Caco-2 (cell line): ENCODE results near the gene DDX28. TPM values are rescaled to one million over a fixed set of nuclear protein-coding genes. Genes with fewer than 3 reads are reported as not detected.
"Not testable (repeated sequence)": the region's sequence is repeated elsewhere in the genome, so short reads cannot be mapped to it uniquely, and the experiment has no call there.

Experiments used
- BruUV-seq: library from RNA; stranded (reverse); fragments of 400-500 nt; replicated peaks from 2 replicates; lab custom pipeline; 2021; lab: Mats Ljungman, UMichigan
- CTCF ChIA-PET: fragments of 300-600 bp; sonication (Branson Sonifier 250); formaldehyde crosslinking; loops from one replicate; lab custom pipeline; 2022; ENCODE audit warnings: antibody characterized with exemption; lab: Charles Lee
- POLR2A ChIA-PET: fragments of 300-600 bp; sonication (Branson Sonifier 250); formaldehyde crosslinking; loops from one replicate; lab custom pipeline; 2022; ENCODE audit warnings: antibody characterized with exemption; lab: Charles Lee
- DNase-seq, 2 experiments: peaks; one replicate each; pipeline versions ENCODE4 v3.0.0 to v3.0.0-alpha.2; 2020 to 2022
- H3K27me3 ChIP-seq: replicated peaks from 2 replicates; pipeline ENCODE4 v1.6.0; 2011; ENCODE audit warnings: low read length; ENCODE audit not compliant: control insufficient read depth, insufficient read depth
- H3K36me3 ChIP-seq: 2 replicates; pipeline ENCODE4 v1.5.1; 2011; ENCODE audit warnings: low read length; ENCODE audit not compliant: control insufficient read depth, insufficient read depth
- H3K4me1 ChIP-seq: fragments of 250-450 bp; sonication (Bioruptor Pico); 2 replicates; pipeline ENCODE4 v1.5.1; 2020; ENCODE audit warnings: mild to moderate bottlenecking
- H3K4me3 ChIP-seq: 2 replicates; pipeline ENCODE4 v1.5.1; 2011; ENCODE audit warnings: low read depth, mild to moderate bottlenecking, control low read depth, low read length
- H3K9me3 ChIP-seq: fragments of 250-450 bp; sonication (Bioruptor Pico); 2 replicates; pipeline ENCODE4 v1.5.1; 2020; ENCODE audit warnings: mild to moderate bottlenecking, moderate library complexity
- H3K27ac Mint-ChIP-seq: one replicate; pipeline ENCODE4 v1.8.0; 2022; ENCODE audit warnings: mixed read lengths; ENCODE audit not compliant: unreplicated experiment
- H3K27me3 Mint-ChIP-seq: one replicate; pipeline ENCODE4 v1.8.0; 2022; ENCODE audit warnings: mixed read lengths; ENCODE audit not compliant: insufficient read depth, unreplicated experiment
- H3K36me3 Mint-ChIP-seq: one replicate; pipeline ENCODE4 v1.8.0; 2022; ENCODE audit warnings: mild to moderate bottlenecking, mixed read lengths; ENCODE audit not compliant: insufficient read depth, unreplicated experiment
- H3K4me1 Mint-ChIP-seq: one replicate; pipeline ENCODE4 v1.8.0; 2022; ENCODE audit warnings: low read depth, mixed read lengths; ENCODE audit not compliant: unreplicated experiment
- H3K4me3 Mint-ChIP-seq: one replicate; pipeline ENCODE4 v1.8.0; 2022; ENCODE audit warnings: mild to moderate bottlenecking, moderate library complexity, mixed read lengths; ENCODE audit not compliant: unreplicated experiment
- H3K9me3 Mint-ChIP-seq: one replicate; pipeline ENCODE4 v1.8.0; 2022; ENCODE audit warnings: mixed read lengths; ENCODE audit not compliant: unreplicated experiment
- intact Hi-C: fragments of 100-400 bp; cut with micrococcal nuclease; formaldehyde crosslinking; loops from one replicate; pipeline ENCODE4 v1.10.0; 2022; ENCODE audit not compliant: unreplicated experiment
- total RNA-seq: library from RNA; stranded (reverse); gene quantifications from 2 replicates; pipeline ENCODE4 v1.2.3, GENCODE V29; 2022
- TF ChIP-seq, protein P1 (sequence below), 2 experiments: fragments of 200-600 bp in 1 of 2; IDR thresholded peaks; 1 replicate in 1 of 2; 2 replicates in 1 of 2; pipeline versions ENCODE4 v1.5.1 to v1.8.0; 2011 to 2022; ENCODE audit warnings: antibody characterized with exemption in 1 of 2, control low read depth in 1 of 2, inconsistent platforms in 1 of 2, low read depth in 1 of 2, low read length in 1 of 2, mild to moderate bottlenecking in 1 of 2, moderate library complexity in 1 of 2; ENCODE audit not compliant: insufficient read depth in 1 of 2, severe bottlenecking in 1 of 2, unreplicated experiment in 1 of 2

Gene DDX28
- total RNA-seq, 1 experiment from 2014 or later = 17.1 TPM

DNA sequence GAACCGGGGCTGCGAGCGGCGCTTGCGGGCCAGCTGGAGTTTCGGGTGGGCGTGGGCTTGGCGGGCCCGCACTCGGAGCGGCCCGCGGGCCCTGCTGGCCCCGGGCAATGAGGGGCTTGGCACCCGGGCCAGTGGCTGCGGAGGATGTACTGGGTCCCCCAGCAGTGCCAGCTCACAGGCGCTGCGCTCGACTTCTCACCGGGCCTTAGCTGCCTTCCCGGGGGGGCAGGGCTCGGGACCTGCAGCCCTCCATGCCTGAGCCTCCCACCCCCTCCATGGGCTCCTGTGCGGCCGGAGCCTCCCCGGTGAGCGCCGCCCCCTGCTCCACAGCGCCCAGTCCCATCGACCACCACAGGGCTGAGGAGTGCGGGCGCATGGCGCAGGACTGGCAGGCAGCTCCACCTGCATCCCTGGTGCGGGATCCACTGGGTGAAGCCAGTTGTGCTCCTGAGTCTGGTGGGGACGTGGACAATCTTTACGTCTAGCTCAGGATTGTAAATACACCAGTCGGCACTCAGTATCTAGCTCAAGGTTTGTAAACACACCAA, 24.7 kb downstream of the DDX28 start:
- H3K4me1 Mint-ChIP-seq, H3K4me3 ChIP-seq, H3K4me1 ChIP-seq, DNase-seq, H3K4me3 Mint-ChIP-seq, H3K9me3 ChIP-seq, H3K27ac Mint-ChIP-seq, H3K36me3 Mint-ChIP-seq, H3K36me3 ChIP-seq, H3K9me3 Mint-ChIP-seq, H3K27me3 ChIP-seq, H3K27me3 Mint-ChIP-seq, intact Hi-C loops, BruUV-seq: not testable (repeated sequence)
- ChIA-PET POLR2A (interaction anchor here (0.6 kb wide), 1 partner anchor 133 kb away, joined by 6 read pairs; no protein-coding TSS in a partner anchor), CTCF (interaction anchor here (0.5 to 1.5 kb wide), 4 partner anchors 29 to 226 kb away, joined by 3 read pairs; no protein-coding TSS in a partner anchor)

DNA sequence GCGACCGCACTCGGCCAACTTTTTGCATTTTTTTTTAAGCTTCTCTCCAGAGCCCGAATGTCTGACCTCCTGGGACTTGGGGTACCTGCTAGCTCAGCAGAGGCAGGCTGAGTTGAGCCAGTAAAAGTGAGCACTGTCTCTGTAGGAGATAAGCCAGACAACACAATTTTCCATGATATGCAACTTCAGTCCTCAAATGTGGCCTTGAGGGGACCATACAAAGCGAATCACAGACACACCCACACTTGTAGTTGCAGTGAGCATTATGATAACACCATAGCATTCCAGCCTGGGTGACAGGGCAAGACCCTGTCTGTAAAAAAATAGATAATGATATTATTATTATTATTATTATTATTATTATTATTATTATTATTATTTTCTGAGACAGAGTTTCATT, 26.4 kb downstream of the DDX28 start:
- DNase-seq = no peak
- H3K27me3 Mint-ChIP-seq = no peaks in the 10 kb centered on the region
- no peaks in the 10 kb centered on the region for H3K9me3 Mint-ChIP-seq
- Histone ChIP-seq H3K9me3 (no peaks in the 10 kb centered on the region), H3K36me3 (no peaks in the 10 kb centered on the region), H3K4me3 (no peak overlapping the region), H3K4me1 (peaks cover 7% of the 10 kb centered on the region), H3K27me3 (no peaks in the 10 kb centered on the region)
- no peak overlapping the region for H3K27ac Mint-ChIP-seq
- intact Hi-C loops = no loop called here
- TF ChIP-seq, protein P1, sequence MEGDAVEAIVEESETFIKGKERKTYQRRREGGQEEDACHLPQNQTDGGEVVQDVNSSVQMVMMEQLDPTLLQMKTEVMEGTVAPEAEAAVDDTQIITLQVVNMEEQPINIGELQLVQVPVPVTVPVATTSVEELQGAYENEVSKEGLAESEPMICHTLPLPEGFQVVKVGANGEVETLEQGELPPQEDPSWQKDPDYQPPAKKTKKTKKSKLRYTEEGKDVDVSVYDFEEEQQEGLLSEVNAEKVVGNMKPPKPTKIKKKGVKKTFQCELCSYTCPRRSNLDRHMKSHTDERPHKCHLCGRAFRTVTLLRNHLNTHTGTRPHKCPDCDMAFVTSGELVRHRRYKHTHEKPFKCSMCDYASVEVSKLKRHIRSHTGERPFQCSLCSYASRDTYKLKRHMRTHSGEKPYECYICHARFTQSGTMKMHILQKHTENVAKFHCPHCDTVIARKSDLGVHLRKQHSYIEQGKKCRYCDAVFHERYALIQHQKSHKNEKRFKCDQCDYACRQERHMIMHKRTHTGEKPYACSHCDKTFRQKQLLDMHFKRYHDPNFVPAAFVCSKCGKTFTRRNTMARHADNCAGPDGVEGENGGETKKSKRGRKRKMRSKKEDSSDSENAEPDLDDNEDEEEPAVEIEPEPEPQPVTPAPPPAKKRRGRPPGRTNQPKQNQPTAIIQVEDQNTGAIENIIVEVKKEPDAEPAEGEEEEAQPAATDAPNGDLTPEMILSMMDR (IDR thresholded peaks at IDR 0.05; ENCODE audit: insufficient read depth in 1 of 2, low read depth in 1 of 2, low read length in 1 of 2, severe bottlenecking in 1 of 2, unreplicated experiment in 1 of 2) = no peak
- POLR2A ChIA-PET = no interaction called here
- CTCF ChIA-PET = no interaction called here
- no peaks in the 10 kb centered on the region for H3K36me3 Mint-ChIP-seq
- H3K4me1 Mint-ChIP-seq = no peaks in the 10 kb centered on the region
- BruUV-seq = no TSS peak
- no peak overlapping the region for H3K4me3 Mint-ChIP-seq

DNA sequence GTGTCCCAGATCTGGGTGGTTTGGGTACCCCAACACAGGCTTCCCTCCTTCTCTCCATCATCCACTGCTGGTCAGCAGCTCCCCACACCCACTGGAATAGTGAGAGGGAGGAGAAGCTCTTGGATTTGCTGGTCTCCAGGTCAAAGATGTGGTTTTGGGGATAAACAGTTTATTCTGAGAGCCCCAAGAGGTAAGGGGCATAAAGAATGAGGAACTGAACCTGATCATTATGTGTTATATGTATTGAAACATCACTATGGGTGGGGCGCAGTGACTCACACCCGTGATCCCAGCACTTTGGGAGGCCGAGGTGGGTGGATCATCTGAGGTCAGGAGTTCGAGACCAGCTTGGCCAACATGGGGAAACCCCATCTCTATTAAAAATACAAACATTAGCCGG, 27.6 kb downstream of the DDX28 start:
- Histone ChIP-seq H3K27me3 (no peaks in the 10 kb centered on the region), H3K9me3 (no peaks in the 10 kb centered on the region), H3K36me3 (no peaks in the 10 kb centered on the region), H3K4me1 (peaks cover 7% of the 10 kb centered on the region), H3K4me3 (no peak overlapping the region)
- Mint-ChIP-seq H3K27ac (no peak overlapping the region), H3K36me3 (no peaks in the 10 kb centered on the region), H3K4me1 (no peaks in the 10 kb centered on the region), H3K4me3 (no peak overlapping the region), H3K9me3 (no peaks in the 10 kb centered on the region), H3K27me3 (no peaks in the 10 kb centered on the region)
- TF ChIP-seq, protein P1 (IDR thresholded peaks at IDR 0.05; ENCODE audit: insufficient read depth in 1 of 2, low read depth in 1 of 2, low read length in 1 of 2, severe bottlenecking in 1 of 2, unreplicated experiment in 1 of 2) = no peak
- ChIA-PET POLR2A (no interaction called here), CTCF (interaction anchor here (0.6 kb wide), 1 partner anchor 620 kb away, joined by 5 read pairs; no protein-coding TSS in a partner anchor)
- intact Hi-C loops = no loop called here
- DNase-seq = no peak
- BruUV-seq = no TSS peak

DNA sequence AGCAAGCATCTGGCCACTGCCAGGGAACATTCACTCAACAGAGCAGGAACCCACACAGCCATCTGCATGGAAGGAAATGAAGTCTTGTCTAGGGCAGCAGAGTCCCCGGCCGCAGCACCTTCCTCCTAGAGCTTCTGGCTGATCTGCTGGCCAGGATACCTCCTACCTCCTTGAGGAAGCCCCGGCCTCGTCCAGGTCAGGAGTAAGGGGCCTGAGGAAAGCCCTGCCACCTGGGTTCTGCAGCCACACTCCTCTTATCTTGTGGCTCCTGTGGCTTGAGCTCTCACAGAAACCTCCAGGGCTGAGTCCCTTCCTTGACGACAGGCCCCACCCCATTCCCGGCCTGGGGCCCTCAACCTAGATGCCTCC, 29.0 kb downstream of the DDX28 start:
- H3K27me3 Mint-ChIP-seq, H3K27me3 ChIP-seq, H3K4me3 Mint-ChIP-seq, H3K4me3 ChIP-seq, BruUV-seq, H3K4me1 Mint-ChIP-seq, intact Hi-C loops, H3K9me3 ChIP-seq, H3K27ac Mint-ChIP-seq, H3K4me1 ChIP-seq, H3K36me3 ChIP-seq, DNase-seq, H3K9me3 Mint-ChIP-seq, H3K36me3 Mint-ChIP-seq: not testable (repeated sequence)
- POLR2A ChIA-PET = interaction anchor here (0.6 kb wide), 2 partner anchors 28 to 59 kb away, joined by 3 to 5 read pairs; no protein-coding TSS in a partner anchor
- CTCF ChIA-PET = interaction anchor here (0.5 to 1.0 kb wide), 9 partner anchors 12 to 873 kb away, joined by 3 to 12 read pairs (median 3); partner anchors contain the start of genes DDX28 and DUS2
